Uterus (tissue), 4 donors: ENCODE measurements around the gene WDR43. TPM values are rescaled to one million over a fixed set of nuclear protein-coding genes. Genes with fewer than 3 reads are reported as not detected.
A peak's percentile ranks its signal among the peaks of the same experiment; 100 is the strongest.

Source experiments
- DNase-seq, 2 donors: peaks; one replicate each; pipeline ENCODE4 v3.0.0-alpha.2; 2019 to 2020
- H3K27ac ChIP-seq, 2 donors: fragments of 200-600 bp; sonication (generic); 1 replicate in 1 of 2; 2 replicates in 1 of 2; pipeline ENCODE4 v1.5.1; 2016 to 2018
- H3K27me3 ChIP-seq, 2 donors: fragments of 200-600 bp; sonication (generic); one replicate each; pipeline ENCODE4 v1.5.1; 2018 to 2019; ENCODE audit warnings: control low read depth in 1 of 2
- H3K36me3 ChIP-seq, 2 donors: fragments of 200-600 bp; sonication (generic); one replicate each; pipeline ENCODE4 v1.5.1; 2019; ENCODE audit warnings: control low read depth in 1 of 2
- H3K4me1 ChIP-seq, 2 donors: fragments of 200-600 bp; sonication (generic); one replicate each; pipeline ENCODE4 v1.5.1; 2018 to 2019; ENCODE audit warnings: control low read depth in 1 of 2
- H3K4me3 ChIP-seq, 2 donors: fragments of 200-600 bp; sonication (generic); 1 replicate in 1 of 2; 2 replicates in 1 of 2; pipeline ENCODE4 v1.5.1; 2018 to 2019; ENCODE audit warnings: mild to moderate bottlenecking in 1 of 2
- H3K9me3 ChIP-seq, 2 donors: fragments of 200-600 bp; sonication (generic); one replicate each; pipeline ENCODE4 v1.5.1; 2019; ENCODE audit warnings: control low read depth in 1 of 2
- CTCF ChIP-seq, 4 experiments: fragments of 200-600 bp in 2 of 4; fragments of 450-650 bp in 2 of 4; sonication (generic) in 2 of 4; IDR thresholded peaks; one replicate each; pipeline ENCODE4 v1.5.1; 2016 to 2019; ENCODE audit warnings: antibody characterized with exemption in 4 of 4, mild to moderate bottlenecking in 2 of 4, moderate library complexity in 1 of 4
- POLR2A ChIP-seq, 2 donors: fragments of 450-650 bp; IDR thresholded peaks; one replicate each; pipeline ENCODE4 v1.6.1; 2016; ENCODE audit warnings: antibody characterized with exemption in 2 of 2, mild to moderate bottlenecking in 1 of 2, moderate library complexity in 1 of 2
- intact Hi-C: fragments of 100-400 bp; cut with DNase I; formaldehyde crosslinking; loops from one replicate; pipeline ENCODE4 v1.15.1; 2023; ENCODE audit warnings: low total_unique reads
- total RNA-seq, 4 donors: library from RNA; depleted of rRNA in 3 of 4; stranded (reverse); fragments of >200 nt in 3 of 4; gene quantifications; one replicate each; pipeline versions ENCODE4 v1.1.0 to v1.2.4, GENCODE V29; 2014 to 2023
- donor health status: DM: yes; HTN: yes; CAD: no.

Gene WDR43, protein sequence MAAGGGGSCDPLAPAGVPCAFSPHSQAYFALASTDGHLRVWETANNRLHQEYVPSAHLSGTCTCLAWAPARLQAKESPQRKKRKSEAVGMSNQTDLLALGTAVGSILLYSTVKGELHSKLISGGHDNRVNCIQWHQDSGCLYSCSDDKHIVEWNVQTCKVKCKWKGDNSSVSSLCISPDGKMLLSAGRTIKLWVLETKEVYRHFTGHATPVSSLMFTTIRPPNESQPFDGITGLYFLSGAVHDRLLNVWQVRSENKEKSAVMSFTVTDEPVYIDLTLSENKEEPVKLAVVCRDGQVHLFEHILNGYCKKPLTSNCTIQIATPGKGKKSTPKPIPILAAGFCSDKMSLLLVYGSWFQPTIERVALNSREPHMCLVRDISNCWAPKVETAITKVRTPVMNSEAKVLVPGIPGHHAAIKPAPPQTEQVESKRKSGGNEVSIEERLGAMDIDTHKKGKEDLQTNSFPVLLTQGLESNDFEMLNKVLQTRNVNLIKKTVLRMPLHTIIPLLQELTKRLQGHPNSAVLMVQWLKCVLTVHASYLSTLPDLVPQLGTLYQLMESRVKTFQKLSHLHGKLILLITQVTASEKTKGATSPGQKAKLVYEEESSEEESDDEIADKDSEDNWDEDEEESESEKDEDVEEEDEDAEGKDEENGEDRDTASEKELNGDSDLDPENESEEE
- 10 to 100 TPM; 42.9 to 82.2 (median 74.6) TPM for total RNA-seq

DNA sequence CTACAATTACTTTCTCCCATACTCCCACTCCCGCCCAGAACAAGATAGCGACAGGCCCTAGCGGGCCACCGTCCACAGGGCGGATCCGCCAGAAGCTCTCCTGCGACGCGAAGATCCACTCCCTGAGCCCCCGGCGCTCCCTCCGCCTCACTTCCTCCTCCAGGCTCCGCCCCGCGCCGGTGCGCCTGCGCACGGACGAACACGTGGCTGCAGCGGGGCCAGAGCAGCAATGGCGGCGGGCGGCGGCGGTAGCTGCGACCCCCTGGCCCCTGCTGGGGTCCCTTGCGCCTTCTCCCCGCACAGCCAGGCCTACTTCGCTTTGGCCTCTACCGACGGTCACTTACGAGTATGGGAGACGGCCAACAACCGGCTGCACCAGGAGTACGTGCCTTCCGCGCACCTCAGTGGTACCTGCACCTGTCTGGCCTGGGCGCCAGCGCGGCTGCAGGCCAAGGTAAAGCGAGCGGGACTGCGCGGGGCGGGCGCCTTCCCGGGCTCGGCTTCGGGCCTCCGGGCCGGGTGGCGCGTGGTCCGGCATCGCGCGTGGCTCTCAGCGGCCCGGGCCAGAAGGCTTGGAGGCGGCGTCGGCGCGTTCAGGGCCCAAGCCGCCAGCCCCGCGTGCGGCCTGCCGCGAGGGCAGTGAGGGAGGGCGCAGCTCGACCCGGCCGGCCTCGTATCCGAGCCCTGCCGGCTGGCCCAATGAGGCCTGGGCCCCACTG is at the start of gene WDR43:
TSS of gene WDR43 (plus strand) at position 198 of the 719 bp plus-strand sequence. CDS start at position 230, 32 bp downstream.
- no peaks in the 10 kb centered on the region for H3K9me3 ChIP-seq
- peak within 1 kb of the TSS; percentile 74 to 86 for H3K27ac ChIP-seq
- H3K4me3 ChIP-seq, result peak within 1 kb of the TSS; percentile 71 to 99
- TF ChIP-seq POLR2A (IDR thresholded peaks at IDR 0.05) (peak in 1 of 2 donors; percentile 75), CTCF (IDR thresholded peaks at IDR 0.05) (peak in 1 of 4 experiments; percentile 39)
- no peaks in the 10 kb centered on the region for H3K36me3 ChIP-seq
- no peaks in the 10 kb centered on the region for H3K27me3 ChIP-seq
- intact Hi-C loops, result loop anchor here (10.0 kb wide), 1 partner anchor 330 kb away; no protein-coding TSS in a partner anchor
- H3K4me1 ChIP-seq, result peaks cover 0 to 7% of the 10 kb centered on the region in 2 donors
- DNase-seq, result peak; percentile 95 to 97

- Histone ChIP-seq H3K36me3 (no peaks in the 10 kb centered on the region), H3K4me1 (no peaks in the 10 kb centered on the region), H3K27ac (no peak overlapping the region), H3K9me3 (no peaks in the 10 kb centered on the region), H3K4me3 (no peak overlapping the region), H3K27me3 (no peaks in the 10 kb centered on the region)
- DNase-seq, result no peak
- TF ChIP-seq CTCF (IDR thresholded peaks at IDR 0.05), result no peak
- no peak for TF ChIP-seq POLR2A (IDR thresholded peaks at IDR 0.05)
- intact Hi-C loops, result no loop called here
These were observed 39.3 kb upstream of the WDR43 start for GRCh38 chr2:28855193-28855592.

GRCh38 chr2:28855977-28856376 is 38.5 kb upstream of the WDR43 start:
- no peak for DNase-seq
- intact Hi-C loops, result no loop called here
- Histone ChIP-seq H3K4me1 (no peaks in the 10 kb centered on the region), H3K36me3 (no peaks in the 10 kb centered on the region), H3K27ac (no peak overlapping the region), H3K4me3 (no peak overlapping the region), H3K27me3 (no peaks in the 10 kb centered on the region), H3K9me3 (no peaks in the 10 kb centered on the region)
- no peak for TF ChIP-seq POLR2A (IDR thresholded peaks at IDR 0.05)
- TF ChIP-seq CTCF (IDR thresholded peaks at IDR 0.05), result no peak

DNA sequence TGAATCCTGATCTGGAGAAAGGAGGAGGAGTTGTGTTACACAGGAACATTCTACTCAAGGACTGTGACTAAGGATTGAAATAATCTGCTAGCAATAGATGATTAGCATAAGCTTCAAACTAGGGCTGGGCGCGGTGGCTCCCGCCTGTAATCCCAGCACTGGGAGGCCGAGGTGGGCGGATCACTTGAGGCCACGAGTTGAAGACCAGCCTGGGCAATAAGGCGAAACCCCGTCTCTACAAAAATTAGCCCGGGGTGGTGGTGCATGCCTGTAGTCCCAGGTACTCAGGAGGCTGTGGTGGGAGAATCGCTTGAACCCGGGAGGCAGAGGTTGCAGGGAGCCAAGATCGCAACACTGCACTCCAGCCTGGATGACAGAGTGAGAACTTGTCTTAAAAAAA is 25.9 kb upstream of the WDR43 start:
- intact Hi-C loops, result no loop called here
- no peak for TF ChIP-seq CTCF (IDR thresholded peaks at IDR 0.05)
- no peak for TF ChIP-seq POLR2A (IDR thresholded peaks at IDR 0.05)
- Histone ChIP-seq H3K4me3 (peak overlapping the region; percentile 77 to 95), H3K27me3 (no peaks in the 10 kb centered on the region), H3K4me1 (no peaks in the 10 kb centered on the region), H3K36me3 (no peaks in the 10 kb centered on the region), H3K9me3 (no peaks in the 10 kb centered on the region), H3K27ac (no peak overlapping the region)
- DNase-seq, result no peak
